ENCODE data around the gene GLDN.

GLDN gene

GRCh38 chr15:51322621-51323296, 18.7 kb upstream of the GLDN start:
- DNase-seq (ENCODE audit: low spot score), result no peak

GRCh38 chr15:51323749-51324148, 17.7 kb upstream of the GLDN start:
- DNase-seq (ENCODE audit: low spot score), result no peak

DNA sequence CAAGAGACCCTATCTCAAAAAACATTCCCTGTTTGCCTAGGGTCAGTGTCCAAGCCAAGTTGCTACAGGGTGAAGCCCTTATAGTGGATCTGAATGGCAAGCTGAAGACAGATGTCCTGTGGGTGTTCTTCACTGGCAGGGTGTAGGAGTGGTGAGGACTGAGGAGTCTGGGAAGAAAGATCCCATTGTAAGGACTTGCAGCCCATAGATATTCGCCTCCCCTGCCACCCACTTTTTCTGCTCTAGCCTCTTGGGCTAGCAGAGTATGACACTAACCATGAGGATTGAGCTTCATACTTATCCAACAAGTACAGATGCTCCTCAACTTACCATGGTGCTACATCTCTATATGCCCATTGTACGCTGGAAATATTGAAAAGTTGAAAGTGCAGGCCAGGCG, 16.3 kb upstream of the GLDN start:
- no peak for DNase-seq (ENCODE audit: low spot score)

DNA sequence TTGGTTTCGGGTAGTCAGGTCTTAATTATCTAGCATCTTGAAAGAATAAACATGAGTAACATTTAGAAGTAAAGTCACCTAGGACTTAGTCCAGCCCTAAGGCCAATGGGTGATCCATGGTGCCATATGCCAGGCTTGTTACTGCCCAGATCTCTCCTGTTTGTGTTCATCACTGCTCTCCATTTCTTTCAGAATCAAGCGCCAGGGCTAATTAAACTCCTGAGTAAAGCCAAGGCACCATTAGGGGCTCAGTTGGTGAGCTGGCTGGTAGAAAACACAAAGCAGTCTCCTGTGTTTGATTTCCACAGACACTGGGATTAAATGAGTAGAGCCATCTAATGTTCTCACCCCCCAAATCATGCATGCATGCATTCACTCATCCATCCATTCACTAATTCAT, 14.4 kb upstream of the GLDN start:
- DNase-seq (ENCODE audit: low spot score), result no peak

- DNase-seq (ENCODE audit: low spot score), result no peak
Measured at GRCh38 chr15:51328926-51329325, 12.5 kb upstream of the GLDN start.

DNA sequence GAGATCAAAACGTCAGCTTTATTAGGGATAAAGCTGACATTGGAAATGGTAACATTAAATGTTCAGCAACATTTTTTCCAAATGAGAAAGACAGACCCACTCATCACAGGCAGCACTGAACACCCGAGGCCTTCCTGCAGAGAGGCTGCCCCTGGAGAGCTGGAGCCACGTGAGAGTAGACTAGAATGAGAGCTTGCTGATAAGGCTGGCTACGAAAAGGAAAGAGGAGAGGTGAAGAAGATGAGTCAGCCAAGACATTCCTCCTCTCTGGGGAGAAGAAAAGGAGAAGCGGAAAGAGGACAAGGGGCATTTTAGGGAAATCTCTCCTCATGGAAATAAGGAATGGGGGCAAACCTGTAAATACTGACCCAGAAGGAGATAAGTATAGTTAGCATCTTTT, 10.3 kb upstream of the GLDN start:
- DNase-seq (ENCODE audit: low spot score), result no peak

GRCh38 chr15:51332206-51333147, 9.0 kb upstream of the GLDN start:
- DNase-seq (ENCODE audit: low spot score), result no peak

DNA sequence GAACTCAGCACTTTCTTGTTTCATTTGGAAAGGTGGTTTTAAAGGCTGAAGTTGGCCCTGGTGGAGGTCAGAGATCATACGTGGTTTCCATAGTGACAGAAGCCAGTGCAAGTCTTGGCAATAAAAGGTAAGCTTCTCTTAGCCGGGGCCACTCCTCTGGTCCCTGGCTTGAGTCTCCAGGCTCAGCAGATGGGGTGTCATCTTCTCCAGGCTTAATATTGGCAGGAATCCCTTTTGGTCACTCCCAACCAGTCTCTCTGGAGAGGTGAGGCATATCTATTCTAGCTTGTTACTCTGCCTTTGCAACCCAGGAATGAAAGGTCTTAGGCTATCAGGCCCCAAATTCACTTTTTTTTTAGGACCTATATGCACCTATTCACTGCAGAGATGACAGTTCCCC, 7.9 kb upstream of the GLDN start:
- no peak for DNase-seq (ENCODE audit: low spot score)

DNA sequence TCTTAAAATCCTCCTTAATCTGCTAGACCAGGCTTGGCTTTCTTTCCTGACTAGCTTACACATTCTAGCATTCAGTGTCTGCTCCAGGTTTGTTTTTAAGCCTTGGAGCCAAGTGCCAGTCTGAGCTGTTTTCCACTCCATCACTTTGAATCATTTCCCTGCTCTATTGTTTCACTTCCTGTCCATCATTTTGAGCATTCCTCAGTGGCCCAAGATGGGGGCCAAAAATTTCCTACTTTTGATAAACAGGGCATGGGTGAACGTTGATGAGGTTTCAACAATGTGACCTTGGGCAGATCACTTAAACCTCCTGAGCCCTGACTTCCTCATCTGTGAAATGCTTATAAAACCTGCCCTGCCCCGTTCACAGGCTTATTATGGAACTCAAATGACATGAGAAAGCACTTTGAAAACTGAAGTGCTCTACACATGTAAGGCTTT, 7.4 kb upstream of the GLDN start:
- no peak for DNase-seq (ENCODE audit: low spot score)

GRCh38 chr15:51335087-51335486, 6.4 kb upstream of the GLDN start:
- DNase-seq (ENCODE audit: low spot score), result no peak

- no peak for DNase-seq (ENCODE audit: low spot score)
Measured at GRCh38 chr15:51335538-51336410, 5.7 kb upstream of the GLDN start.

GRCh38 chr15:51338496-51338895, 3.0 kb upstream of the GLDN start, which contains the start of gene CYP19A1:
TSS of gene CYP19A1 (minus strand) at chr15:51338596. CDS start at chr15:51242912, 95,684 bp downstream.
- no peak for DNase-seq (ENCODE audit: low spot score)

- DNase-seq (ENCODE audit: low spot score), result no peak
Measured at GRCh38 chr15:51342227-51342999, 958 bp downstream of the GLDN start.

- DNase-seq (ENCODE audit: low spot score), result no peak
Measured at GRCh38 chr15:51343466-51343865, 2.0 kb downstream of the GLDN start.

GRCh38 chr15:51346136-51346535, 4.7 kb downstream of the GLDN start:
- no peak for DNase-seq (ENCODE audit: low spot score)

- no peak for DNase-seq (ENCODE audit: low spot score)
Measured at GRCh38 chr15:51348688-51349087, 7.2 kb downstream of the GLDN start.

GRCh38 chr15:51349156-51349844, 7.8 kb downstream of the GLDN start:
- no peak for DNase-seq (ENCODE audit: low spot score)

- DNase-seq (ENCODE audit: low spot score), result no peak
Measured at GRCh38 chr15:51350723-51351122, 9.3 kb downstream of the GLDN start.

DNA sequence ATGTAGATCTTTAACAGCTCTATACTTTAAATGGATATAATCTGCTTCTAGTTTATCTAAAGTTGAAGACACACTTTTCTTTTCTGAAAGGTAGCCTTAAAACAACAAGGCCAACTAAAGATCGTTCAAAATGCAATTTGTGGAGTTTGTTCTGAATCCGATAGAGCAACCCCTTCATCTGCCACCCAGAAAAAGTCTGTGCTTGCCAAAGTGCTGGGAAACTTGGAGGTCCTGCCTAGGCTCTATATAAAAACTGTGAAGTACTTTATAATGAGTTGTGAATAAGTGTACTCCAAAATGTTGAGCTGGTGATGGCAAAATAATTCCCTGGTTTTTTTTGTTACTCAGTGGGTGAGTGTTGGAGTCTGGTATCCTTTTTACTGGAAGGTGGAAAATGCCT, 12.5 kb downstream of the GLDN start:
- no peak for DNase-seq (ENCODE audit: low spot score)

DNA sequence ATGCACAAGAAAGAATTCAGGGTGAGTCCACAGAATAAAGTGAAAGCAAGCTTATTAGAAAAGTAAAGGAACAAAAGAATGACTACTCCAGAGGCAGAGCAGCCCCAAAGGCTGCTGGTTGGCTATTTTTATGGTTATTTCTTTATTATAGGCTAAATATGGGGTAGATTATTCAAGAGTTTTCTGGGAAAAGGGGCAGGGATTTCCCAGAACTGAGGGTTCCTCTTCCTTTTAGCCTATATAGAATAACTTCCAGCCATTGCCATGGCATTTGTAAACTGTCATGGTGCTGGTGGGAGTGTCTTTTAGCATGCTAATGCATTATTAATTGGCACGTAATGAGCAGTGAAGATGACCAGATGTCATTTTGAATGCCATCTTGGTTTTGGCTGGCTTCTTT, 13.6 kb downstream of the GLDN start:
- no peak for DNase-seq (ENCODE audit: low spot score)

DNA sequence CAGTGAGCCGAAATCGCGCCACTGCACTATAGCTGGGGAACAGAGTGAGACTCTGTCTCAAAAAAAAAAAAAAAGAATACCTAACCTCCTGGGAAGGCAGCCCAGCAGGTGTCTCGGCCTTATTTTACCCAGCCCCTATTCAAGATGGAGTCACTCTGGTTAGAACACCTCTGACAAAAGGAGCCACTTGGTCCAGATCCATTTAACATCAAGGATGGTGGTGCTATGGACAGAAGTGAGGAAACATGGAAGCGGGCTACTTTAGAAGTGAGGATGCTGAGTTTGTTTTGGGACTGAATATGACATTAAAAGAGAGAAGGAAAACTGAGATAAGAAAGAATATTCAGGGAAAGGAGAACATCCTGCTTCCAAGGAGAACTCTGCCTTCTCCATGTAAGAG, 14.7 kb downstream of the GLDN start:
- no peak for DNase-seq (ENCODE audit: low spot score)
